GM12801 (cell line): ENCODE measurements around the gene PRKCH.

Experiments
- CTCF ChIP-seq: IDR thresholded peaks from one replicate; pipeline ENCODE4 v1.5.1; 2011; ENCODE audit warnings: control low read depth; ENCODE audit not compliant: insufficient read length; ENCODE audit errors: extremely low read depth

Gene PRKCH

DNA sequence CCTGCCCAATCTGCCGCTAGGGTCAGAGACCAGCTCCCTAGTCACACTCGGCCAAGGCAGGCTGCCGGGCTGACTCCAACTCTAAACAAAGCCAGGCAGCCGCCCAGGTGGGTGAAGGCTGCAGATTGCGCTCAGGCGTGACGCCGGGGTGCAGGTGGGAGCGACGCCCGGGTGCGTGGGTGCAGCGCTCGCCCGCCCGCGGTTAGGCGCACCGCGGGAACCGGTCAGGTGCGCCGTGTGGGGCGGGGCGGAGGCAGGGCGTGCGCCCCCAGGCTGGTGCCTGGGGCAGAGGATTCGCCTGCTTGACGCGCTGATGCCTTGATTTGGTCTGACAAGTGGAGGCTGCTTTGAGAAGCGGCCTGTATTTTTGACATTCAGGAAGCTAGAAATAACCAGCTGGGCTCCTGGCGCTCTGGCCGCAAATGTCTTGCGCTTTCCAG, 247.2 kb downstream of the PRKCH start:
- TF ChIP-seq CTCF = no peak

DNA sequence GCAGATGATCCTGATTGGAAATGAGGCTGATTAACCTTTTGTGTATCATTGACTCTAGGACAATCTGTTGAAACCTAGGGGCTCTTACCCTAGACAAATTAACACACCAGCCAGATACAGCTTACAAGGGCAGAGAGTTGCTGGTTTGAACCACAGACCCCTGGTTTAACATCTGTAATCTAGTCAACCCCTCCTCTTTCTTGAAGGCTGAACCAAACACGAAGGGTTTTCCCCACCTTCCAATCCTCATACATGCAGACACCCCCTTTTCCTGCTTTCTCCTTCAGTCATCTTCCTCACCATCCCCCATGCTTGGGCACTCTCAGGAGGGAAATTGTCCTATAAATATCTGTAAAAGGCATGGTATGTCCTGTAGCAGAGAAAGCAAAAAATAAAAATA, 247.9 kb downstream of the PRKCH start:
- TF ChIP-seq CTCF = no peak

DNA sequence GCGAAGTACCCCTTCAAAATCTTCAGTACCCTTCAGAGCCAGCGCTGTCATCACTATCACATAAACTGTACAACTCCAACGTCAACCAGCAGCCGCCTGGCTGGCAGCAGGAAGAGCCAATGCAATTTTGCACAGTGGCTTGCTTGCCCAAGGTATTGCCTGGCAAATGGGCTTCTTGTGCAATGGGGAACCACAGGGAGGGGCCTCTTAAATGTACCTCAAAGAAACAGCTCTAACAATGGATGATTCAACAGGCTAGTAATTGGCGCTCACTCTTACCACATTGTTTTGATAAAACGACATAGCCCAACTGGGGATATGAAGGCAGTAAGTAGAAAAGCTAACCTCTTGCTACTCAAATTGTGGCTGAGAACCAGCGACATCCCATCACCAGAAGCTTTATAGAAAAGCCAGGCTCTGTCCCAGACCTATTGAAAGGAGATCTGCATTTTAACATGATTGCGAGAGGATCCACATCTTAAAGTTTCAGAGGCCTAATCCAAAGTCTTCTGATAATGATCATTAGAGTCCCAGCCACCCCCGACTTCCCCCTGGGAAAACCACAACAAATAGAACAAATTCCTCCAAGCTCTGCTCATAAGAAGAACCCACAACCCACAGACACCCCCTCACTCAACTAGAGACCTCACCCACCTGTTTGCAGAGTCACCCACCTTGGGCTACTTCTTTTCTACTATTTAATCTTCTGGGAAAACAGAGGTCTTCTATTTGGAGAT, 248.6 kb downstream of the PRKCH start:
- no peak for TF ChIP-seq CTCF

- TF ChIP-seq CTCF = no peak
Measured at GRCh38 chr14:61570549-61571290, 249.3 kb downstream of the PRKCH start.

- no peak for TF ChIP-seq CTCF
Measured at GRCh38 chr14:61571917-61572316, 250.5 kb downstream of the PRKCH start.

GRCh38 chr14:61573321-61573720, 251.9 kb downstream of the PRKCH start:
- no peak for TF ChIP-seq CTCF

- no peak for TF ChIP-seq CTCF
Measured at GRCh38 chr14:61573748-61574513, 252.6 kb downstream of the PRKCH start.
